KOPT-K1 (cell line): ENCODE results near the gene EFCAB5.
"Not testable (repeated sequence)": the region's sequence is repeated elsewhere in the genome, so short reads cannot be mapped to it uniquely, and the experiment has no call there.

Experiments used
- H3K27ac ChIP-seq: fragments of 200-600 bp; sonication (generic); 2 replicates; pipeline ENCODE4 v1.5.1; 2016; ENCODE audit warnings: antibody characterized with exemption, mild to moderate bottlenecking, low read depth, low read length; ENCODE audit not compliant: poor library complexity, severe bottlenecking
- H3K36me3 ChIP-seq: fragments of 200-600 bp; sonication (generic); 2 replicates; pipeline ENCODE4 v1.5.1; 2017; ENCODE audit warnings: antibody characterized with exemption, mild to moderate bottlenecking, low read length, moderate library complexity; ENCODE audit not compliant: insufficient read depth
- H3K9me3 ChIP-seq: fragments of 200-600 bp; sonication (generic); 2 replicates; pipeline ENCODE4 v1.5.1; 2017; ENCODE audit warnings: antibody characterized with exemption, low read length, mild to moderate bottlenecking; ENCODE audit not compliant: insufficient read depth, poor library complexity, severe bottlenecking

Gene EFCAB5

GRCh38 chr17:29959658-29960337 is 18.4 kb downstream of the EFCAB5 start:
- Histone ChIP-seq H3K27ac (no peak overlapping the region), H3K36me3 (no peaks in the 10 kb centered on the region), H3K9me3 (peaks cover 25% of the 10 kb centered on the region)

DNA sequence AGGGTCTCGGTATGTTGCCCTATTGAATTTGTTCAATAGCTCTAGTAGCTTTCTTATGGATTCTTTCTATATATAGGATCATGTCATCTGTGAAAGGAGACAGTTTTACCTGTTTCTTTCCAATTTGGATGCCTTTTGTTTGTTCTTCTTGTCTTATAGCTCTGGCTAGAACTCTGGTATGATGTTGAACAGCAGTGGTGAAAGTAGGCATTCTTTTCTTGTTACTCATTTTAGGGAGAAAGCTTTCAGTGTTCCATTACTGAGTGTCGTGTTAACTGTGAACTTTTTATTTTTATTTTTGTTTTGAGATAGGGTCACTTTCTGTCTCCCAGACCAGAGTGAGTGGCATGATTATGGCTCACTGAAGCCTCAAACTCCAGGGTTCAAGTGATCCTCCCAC is 21.2 kb downstream of the EFCAB5 start:
- peaks cover 17% of the 10 kb centered on the region for H3K9me3 ChIP-seq
- no peaks in the 10 kb centered on the region for H3K36me3 ChIP-seq
- H3K27ac ChIP-seq = no peak overlapping the region

DNA sequence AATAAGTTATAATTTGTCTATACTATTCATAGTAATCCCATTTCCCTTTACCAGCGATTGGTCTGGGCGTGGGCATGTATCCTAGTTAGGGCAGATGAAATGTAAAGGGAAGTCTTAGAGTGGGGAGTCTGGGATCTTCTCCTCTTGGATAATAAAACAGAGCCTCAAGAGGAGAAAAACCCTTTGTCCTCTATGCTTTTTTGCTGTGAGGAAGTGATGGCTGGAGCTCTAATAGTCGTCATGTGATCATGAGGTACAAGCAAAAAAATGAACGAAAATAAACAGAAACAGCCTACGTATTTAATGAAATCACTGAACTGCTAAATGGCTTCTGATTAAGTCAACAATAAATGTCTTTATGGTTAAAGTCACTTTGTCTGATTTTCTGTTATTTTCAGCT is 26.8 kb downstream of the EFCAB5 start:
- Histone ChIP-seq H3K36me3 (no peaks in the 10 kb centered on the region), H3K27ac (no peak overlapping the region), H3K9me3 (peaks cover 7% of the 10 kb centered on the region)

GRCh38 chr17:29972277-29972676 is 30.8 kb downstream of the EFCAB5 start:
- no peak overlapping the region for H3K27ac ChIP-seq
- no peaks in the 10 kb centered on the region for H3K36me3 ChIP-seq
- H3K9me3 ChIP-seq = no peaks in the 10 kb centered on the region

DNA sequence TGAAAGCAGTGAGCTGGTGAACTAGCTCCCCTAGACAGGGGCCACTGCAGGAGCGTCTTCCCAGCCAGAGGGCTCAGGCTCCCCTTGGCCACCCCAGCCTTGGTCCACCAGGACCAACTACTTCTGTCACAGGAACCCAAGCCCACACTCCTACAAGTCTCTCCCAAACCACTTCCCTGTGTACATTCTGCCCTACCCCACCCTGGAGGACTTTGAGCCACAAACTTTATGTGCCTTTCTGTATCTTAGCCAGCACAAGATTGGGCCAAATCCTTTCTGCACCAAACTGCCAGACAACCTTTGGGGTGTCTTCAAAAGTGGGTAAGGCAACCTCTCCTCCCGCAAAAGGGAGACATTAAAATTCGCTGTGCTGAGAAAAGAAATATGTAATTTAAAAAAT is 31.6 kb downstream of the EFCAB5 start:
- no peaks in the 10 kb centered on the region for H3K9me3 ChIP-seq

DNA sequence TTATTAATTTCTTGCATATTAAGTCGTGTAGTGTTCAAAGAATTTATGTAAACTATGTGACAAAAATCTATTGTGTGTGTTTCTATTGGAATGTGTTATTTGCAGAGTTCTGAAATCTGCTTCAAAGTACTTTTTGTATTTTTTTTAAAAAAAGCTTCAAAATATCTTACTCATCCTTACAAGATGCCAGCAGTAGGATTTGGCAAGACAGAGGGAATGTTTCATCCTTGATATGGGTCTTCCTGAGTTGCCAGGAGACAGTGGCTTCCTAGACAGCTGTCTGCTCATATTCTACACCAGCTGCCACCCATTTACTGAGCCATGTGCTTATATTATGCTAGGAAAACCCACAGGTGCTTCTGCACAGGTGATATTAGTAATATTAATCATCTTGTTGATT is 36.4 kb downstream of the EFCAB5 start:
- H3K9me3 ChIP-seq = no peaks in the 10 kb centered on the region
- H3K36me3 ChIP-seq = no peaks in the 10 kb centered on the region
- no peak overlapping the region for H3K27ac ChIP-seq

More for the DNA sequence above, 31.6 kb downstream of the EFCAB5 start:
- no peak overlapping the region for H3K27ac ChIP-seq
- H3K36me3 ChIP-seq = no peaks in the 10 kb centered on the region

DNA sequence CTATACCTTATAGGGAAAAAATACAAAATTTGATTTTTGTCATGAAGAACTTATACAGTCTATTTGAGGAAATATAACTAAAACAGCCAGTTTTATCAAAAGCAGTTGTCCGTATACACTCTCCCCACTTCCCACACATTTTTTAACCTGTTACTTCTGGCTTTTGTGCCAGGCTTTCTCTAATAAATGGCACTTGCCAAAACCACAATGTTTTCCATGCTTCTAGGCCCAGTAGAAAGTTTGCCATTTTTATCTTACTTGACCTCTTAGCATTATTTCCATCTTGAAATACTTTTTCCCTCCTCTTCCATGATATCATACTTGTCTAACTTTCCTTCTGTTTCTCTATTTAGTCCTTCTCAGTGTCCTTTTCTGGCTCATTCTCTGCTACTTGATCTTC is 38.8 kb downstream of the EFCAB5 start:
- H3K27ac ChIP-seq = no peak overlapping the region
- no peaks in the 10 kb centered on the region for H3K36me3 ChIP-seq
- H3K9me3 ChIP-seq = peaks cover 6% of the 10 kb centered on the region

DNA sequence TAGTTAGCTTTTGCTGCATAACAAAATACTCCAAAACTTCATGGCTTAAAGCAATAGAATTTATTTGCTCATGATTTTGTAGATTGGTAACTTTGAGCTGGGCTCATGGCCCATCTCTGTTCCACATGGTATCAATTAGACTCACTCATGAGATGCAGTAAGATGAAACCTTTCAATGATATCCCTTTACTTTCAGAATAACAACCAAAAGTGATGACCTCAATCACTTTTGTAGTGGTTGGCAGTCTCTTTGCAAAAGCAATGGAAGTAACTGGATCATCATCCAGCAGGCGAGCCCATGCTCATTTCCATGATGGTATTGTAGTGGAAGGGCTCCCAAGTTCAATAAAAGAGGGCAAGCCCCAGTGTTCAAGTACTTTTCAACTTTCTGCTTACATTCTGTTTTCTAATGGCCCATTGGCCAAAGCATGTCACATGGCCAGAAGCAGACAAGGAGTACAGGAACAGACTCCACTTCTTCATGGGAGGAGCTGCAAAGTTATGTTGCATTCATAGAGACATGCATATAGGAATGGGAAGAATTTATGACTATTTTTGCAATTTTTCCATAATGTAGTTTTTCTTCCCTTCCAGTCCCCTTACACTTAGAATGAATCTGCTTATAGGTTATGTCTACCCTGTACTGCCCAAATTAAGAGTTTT is 41.7 kb downstream of the EFCAB5 start:
- H3K27ac ChIP-seq = no peak overlapping the region
- H3K36me3 ChIP-seq = no peaks in the 10 kb centered on the region
- peaks cover 13% of the 10 kb centered on the region for H3K9me3 ChIP-seq

DNA sequence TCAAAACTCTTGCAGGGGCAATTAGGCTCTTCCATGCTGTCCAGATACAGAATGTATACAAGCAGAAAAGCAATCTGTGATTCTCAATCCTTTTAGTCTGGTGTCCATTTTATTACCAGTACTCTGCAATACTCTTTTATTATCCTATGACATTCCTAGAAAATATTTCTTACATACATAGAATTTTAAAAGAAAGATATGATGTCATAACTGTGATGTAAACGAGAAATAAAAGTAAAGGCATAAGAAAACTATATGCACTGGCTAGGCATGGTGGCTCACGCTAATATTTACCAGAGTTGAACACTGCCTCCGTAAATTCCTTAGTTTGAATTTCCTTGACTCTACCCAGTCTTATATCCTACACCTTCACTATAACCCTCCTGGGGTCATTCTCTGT is 55.0 kb downstream of the EFCAB5 start:
- H3K36me3 ChIP-seq = no peaks in the 10 kb centered on the region
- peaks cover 10% of the 10 kb centered on the region for H3K9me3 ChIP-seq
- H3K27ac ChIP-seq = no peak overlapping the region

- Histone ChIP-seq H3K36me3 (no peaks in the 10 kb centered on the region), H3K27ac (no peak overlapping the region), H3K9me3 (no peaks in the 10 kb centered on the region)
Observed at GRCh38 chr17:30000001-30000754, 58.7 kb downstream of the EFCAB5 start.

GRCh38 chr17:30000755-30001257 is 59.4 kb downstream of the EFCAB5 start:
- H3K27ac ChIP-seq = no peak overlapping the region

GRCh38 chr17:30002088-30002487 is 60.7 kb downstream of the EFCAB5 start:
- Histone ChIP-seq H3K9me3 (no peaks in the 10 kb centered on the region), H3K36me3 (no peaks in the 10 kb centered on the region), H3K27ac (no peak overlapping the region)

More at GRCh38 chr17:30000755-30001257, 59.4 kb downstream of the EFCAB5 start:
- Histone ChIP-seq H3K36me3 (no peaks in the 10 kb centered on the region), H3K9me3 (no peaks in the 10 kb centered on the region)

DNA sequence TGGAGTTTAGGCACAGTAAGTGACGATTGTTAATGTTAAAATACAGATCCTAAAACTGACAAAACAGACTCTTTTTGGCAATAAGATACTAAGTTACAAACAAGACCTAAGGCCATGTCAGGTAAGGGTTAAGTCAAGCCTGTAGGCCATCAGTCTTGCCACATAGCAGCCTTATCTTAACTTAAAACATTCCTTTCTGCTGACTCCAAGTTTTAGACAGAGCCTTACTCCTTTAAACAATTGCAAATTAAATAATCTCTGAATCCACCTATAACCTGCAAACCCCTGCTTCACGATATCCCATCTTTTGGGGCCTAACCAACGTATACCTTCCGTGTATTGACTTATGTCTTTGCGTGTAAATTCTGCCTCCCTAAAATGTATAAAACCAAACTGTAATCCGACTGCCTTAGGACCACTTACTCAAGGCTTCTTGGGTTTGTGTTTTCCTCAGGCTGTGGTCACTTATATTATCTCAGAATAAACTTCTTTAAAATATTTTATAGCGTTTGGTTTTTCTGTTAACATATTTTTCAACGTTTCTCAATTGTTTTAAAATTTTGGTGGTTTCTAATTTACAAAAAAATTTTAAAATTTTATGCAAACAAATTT is 64.4 kb downstream of the EFCAB5 start:
- no peaks in the 10 kb centered on the region for H3K36me3 ChIP-seq
- H3K9me3 ChIP-seq = no peaks in the 10 kb centered on the region

GRCh38 chr17:30011934-30012333 is 70.5 kb downstream of the EFCAB5 start:
- not testable (repeated sequence) for H3K36me3 ChIP-seq, H3K9me3 ChIP-seq, H3K27ac ChIP-seq

More for the DNA sequence above, 64.4 kb downstream of the EFCAB5 start:
- no peak overlapping the region for H3K27ac ChIP-seq

DNA sequence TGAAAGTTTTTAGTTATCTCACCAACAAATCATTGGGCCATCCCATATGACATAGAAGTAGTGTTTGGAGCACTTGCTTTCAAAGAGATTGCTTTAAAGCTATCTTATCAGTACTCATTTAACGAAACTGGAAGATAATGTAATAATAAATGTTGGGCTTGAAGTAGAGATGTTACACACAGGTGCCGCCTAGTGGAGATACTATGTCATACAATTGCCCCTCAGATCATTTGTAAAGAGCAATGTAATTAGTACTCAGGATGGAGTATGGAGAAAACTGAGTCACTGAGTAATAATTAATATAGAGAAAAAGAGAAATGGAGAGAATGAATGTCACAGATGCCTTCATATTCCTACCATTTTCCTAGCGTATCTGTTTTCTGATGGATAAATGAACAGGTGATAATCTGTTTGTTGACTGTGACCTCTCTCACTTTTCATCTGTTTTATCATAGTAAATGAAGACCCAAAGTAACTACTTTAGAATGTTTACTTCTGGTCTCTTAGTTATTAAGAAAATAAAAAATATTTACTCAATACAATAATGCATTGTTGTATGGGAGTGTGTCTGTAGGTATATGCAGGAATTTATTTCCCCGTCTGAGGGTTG is 80.4 kb downstream of the EFCAB5 start:
- Histone ChIP-seq H3K36me3 (no peaks in the 10 kb centered on the region), H3K9me3 (no peaks in the 10 kb centered on the region), H3K27ac (no peak overlapping the region)
